Neutrophil (primary cell): ENCODE results near the gene ZKSCAN2.

Experiments used
- H3K27ac ChIP-seq: fragments of 200-600 bp; sonication (generic); 2 replicates; pipeline ENCODE4 v1.5.1; 2016; ENCODE audit warnings: mild to moderate bottlenecking, moderate library complexity
- H3K27me3 ChIP-seq: fragments of 200-600 bp; sonication (generic); 2 replicates; pipeline ENCODE4 v1.6.0; 2016; ENCODE audit warnings: mild to moderate bottlenecking
- H3K36me3 ChIP-seq: fragments of 200-600 bp; sonication (generic); 2 replicates; pipeline ENCODE4 v1.5.1; 2017
- H3K4me1 ChIP-seq, 2 experiments: fragments of 200-600 bp in 1 of 2; sonication (generic) in 1 of 2; 1 replicate in 1 of 2; 2 replicates in 1 of 2; pipeline versions ENCODE4 v1.5.1 to v1.6.1; 2013 to 2016; ENCODE audit warnings: low read depth in 1 of 2, low read length in 1 of 2, mild to moderate bottlenecking in 1 of 2, moderate library complexity in 1 of 2; ENCODE audit not compliant: control insufficient read depth in 1 of 2, insufficient read depth in 1 of 2
- H3K4me3 ChIP-seq, 2 experiments: fragments of 200-600 bp in 1 of 2; sonication (generic) in 1 of 2; 1 replicate in 1 of 2; 2 replicates in 1 of 2; pipeline ENCODE4 v1.5.1; 2013 to 2016; ENCODE audit warnings: low read depth in 1 of 2, low read length in 1 of 2, mild to moderate bottlenecking in 1 of 2, moderate library complexity in 1 of 2
- H3K9me3 ChIP-seq: fragments of 200-600 bp; sonication (generic); 2 replicates; pipeline ENCODE4 v1.5.1; 2016
- TF ChIP-seq, protein P1 (sequence below): fragments of 200-600 bp; sonication (generic); IDR thresholded peaks from 2 replicates; pipeline ENCODE4 v1.5.1; 2016; ENCODE audit warnings: antibody characterized with exemption

ZKSCAN2 gene

DNA sequence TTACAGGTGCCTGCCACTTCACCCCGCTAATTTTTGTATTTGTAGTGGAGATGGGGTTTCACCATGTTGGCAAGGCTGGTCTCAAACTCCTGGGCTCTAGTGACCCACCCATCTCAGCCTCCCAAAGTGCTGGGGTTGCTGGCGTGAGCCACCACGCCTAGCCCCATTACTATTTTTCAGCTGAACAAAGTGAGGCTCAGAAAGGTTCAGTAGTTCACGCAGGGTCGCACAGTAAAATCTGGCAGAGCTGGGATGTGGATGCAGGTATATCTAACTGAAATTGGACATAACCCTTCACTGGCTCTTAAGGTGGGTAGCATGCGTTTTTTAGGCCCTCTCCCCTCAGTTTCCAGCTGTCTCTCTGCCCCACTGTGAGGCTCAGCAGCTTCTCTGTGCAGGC, 33.7 kb downstream of the ZKSCAN2 start:
- no peaks in the 10 kb centered on the region for H3K36me3 ChIP-seq
- no peak overlapping the region for H3K4me3 ChIP-seq
- no peaks in the 10 kb centered on the region for H3K9me3 ChIP-seq
- no peaks in the 10 kb centered on the region for H3K4me1 ChIP-seq
- no peaks in the 10 kb centered on the region for H3K27me3 ChIP-seq
- H3K27ac ChIP-seq = no peak overlapping the region
- TF ChIP-seq, protein P1, sequence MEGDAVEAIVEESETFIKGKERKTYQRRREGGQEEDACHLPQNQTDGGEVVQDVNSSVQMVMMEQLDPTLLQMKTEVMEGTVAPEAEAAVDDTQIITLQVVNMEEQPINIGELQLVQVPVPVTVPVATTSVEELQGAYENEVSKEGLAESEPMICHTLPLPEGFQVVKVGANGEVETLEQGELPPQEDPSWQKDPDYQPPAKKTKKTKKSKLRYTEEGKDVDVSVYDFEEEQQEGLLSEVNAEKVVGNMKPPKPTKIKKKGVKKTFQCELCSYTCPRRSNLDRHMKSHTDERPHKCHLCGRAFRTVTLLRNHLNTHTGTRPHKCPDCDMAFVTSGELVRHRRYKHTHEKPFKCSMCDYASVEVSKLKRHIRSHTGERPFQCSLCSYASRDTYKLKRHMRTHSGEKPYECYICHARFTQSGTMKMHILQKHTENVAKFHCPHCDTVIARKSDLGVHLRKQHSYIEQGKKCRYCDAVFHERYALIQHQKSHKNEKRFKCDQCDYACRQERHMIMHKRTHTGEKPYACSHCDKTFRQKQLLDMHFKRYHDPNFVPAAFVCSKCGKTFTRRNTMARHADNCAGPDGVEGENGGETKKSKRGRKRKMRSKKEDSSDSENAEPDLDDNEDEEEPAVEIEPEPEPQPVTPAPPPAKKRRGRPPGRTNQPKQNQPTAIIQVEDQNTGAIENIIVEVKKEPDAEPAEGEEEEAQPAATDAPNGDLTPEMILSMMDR = no peak

GRCh38 chr16:25222959-25223358, 34.7 kb downstream of the ZKSCAN2 start:
- Histone ChIP-seq H3K9me3 (no peaks in the 10 kb centered on the region), H3K27ac (no peak overlapping the region), H3K36me3 (no peaks in the 10 kb centered on the region), H3K4me1 (no peaks in the 10 kb centered on the region), H3K27me3 (no peaks in the 10 kb centered on the region), H3K4me3 (no peak overlapping the region)
- TF ChIP-seq, protein P1 = no peak

- Histone ChIP-seq H3K36me3 (no peaks in the 10 kb centered on the region), H3K9me3 (no peaks in the 10 kb centered on the region), H3K27ac (no peak overlapping the region), H3K4me1 (peaks cover 11 to 13% of the 10 kb centered on the region in 2 experiments), H3K4me3 (no peak overlapping the region), H3K27me3 (no peaks in the 10 kb centered on the region)
- TF ChIP-seq, protein P1 = no peak
Observed at GRCh38 chr16:25219070-25219737, 38.4 kb downstream of the ZKSCAN2 start.

GRCh38 chr16:25217921-25218320, 39.7 kb downstream of the ZKSCAN2 start:
- Histone ChIP-seq H3K27ac (no peak overlapping the region), H3K4me1 (peaks cover 11 to 13% of the 10 kb centered on the region in 2 experiments), H3K36me3 (no peaks in the 10 kb centered on the region), H3K4me3 (no peak overlapping the region), H3K27me3 (no peaks in the 10 kb centered on the region), H3K9me3 (no peaks in the 10 kb centered on the region)
- TF ChIP-seq, protein P1 = no peak

DNA sequence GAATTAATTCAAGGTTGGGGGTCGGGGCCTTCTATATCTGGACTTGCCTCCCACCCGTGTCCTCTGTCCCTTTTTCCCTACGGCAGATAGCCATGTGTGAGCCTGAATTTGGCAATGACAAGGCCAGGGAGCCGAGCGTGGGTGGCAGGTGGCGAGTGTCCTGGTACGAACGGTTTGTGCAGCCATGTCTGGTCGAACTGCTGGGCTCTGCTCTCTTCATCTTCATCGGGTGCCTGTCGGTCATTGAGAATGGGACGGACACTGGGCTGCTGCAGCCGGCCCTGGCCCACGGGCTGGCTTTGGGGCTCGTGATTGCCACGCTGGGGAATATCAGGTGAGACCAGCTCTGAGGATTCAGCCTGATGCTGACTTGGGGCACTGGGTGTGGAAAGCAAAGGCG, 40.5 kb downstream of the ZKSCAN2 start:
- peaks cover 11 to 13% of the 10 kb centered on the region in 2 experiments for H3K4me1 ChIP-seq
- no peaks in the 10 kb centered on the region for H3K9me3 ChIP-seq
- H3K4me3 ChIP-seq = no peak overlapping the region
- TF ChIP-seq, protein P1 = no peak
- H3K36me3 ChIP-seq = no peaks in the 10 kb centered on the region
- H3K27me3 ChIP-seq = no peaks in the 10 kb centered on the region
- no peak overlapping the region for H3K27ac ChIP-seq
